ENCODE data around the gene SLC17A1. TPM values are rescaled to one million over a fixed set of nuclear protein-coding genes. Genes with fewer than 3 reads are reported as not detected.

SLC17A1 gene
- total and polyA plus RNA-seq, 2 of the 13 experiments (the other 11 are each of a cell fraction or from before 2014, with no cell fraction given), result 0.09 to 2.1 TPM

GRCh38 chr6:25831532-25832306, at the start of gene SLC17A1 (continued):
- TF ChIP-seq, protein P1, sequence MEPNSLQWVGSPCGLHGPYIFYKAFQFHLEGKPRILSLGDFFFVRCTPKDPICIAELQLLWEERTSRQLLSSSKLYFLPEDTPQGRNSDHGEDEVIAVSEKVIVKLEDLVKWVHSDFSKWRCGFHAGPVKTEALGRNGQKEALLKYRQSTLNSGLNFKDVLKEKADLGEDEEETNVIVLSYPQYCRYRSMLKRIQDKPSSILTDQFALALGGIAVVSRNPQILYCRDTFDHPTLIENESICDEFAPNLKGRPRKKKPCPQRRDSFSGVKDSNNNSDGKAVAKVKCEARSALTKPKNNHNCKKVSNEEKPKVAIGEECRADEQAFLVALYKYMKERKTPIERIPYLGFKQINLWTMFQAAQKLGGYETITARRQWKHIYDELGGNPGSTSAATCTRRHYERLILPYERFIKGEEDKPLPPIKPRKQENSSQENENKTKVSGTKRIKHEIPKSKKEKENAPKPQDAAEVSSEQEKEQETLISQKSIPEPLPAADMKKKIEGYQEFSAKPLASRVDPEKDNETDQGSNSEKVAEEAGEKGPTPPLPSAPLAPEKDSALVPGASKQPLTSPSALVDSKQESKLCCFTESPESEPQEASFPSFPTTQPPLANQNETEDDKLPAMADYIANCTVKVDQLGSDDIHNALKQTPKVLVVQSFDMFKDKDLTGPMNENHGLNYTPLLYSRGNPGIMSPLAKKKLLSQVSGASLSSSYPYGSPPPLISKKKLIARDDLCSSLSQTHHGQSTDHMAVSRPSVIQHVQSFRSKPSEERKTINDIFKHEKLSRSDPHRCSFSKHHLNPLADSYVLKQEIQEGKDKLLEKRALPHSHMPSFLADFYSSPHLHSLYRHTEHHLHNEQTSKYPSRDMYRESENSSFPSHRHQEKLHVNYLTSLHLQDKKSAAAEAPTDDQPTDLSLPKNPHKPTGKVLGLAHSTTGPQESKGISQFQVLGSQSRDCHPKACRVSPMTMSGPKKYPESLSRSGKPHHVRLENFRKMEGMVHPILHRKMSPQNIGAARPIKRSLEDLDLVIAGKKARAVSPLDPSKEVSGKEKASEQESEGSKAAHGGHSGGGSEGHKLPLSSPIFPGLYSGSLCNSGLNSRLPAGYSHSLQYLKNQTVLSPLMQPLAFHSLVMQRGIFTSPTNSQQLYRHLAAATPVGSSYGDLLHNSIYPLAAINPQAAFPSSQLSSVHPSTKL (CRISPR knock-in tag; IDR thresholded peaks at IDR 0.05), result peak; percentile 62; the same call in 1 of the 2 replicates
- 0 out of 2 replicates have a peak, but pooled peaks have one; percentile 15 for TF ChIP-seq ATF2 (CRISPR knock-in tag; IDR thresholded peaks at IDR 0.05)
- TF ChIP-seq ZNF615 (CRISPR knock-in tag; IDR thresholded peaks at IDR 0.05; ENCODE audit: borderline replicate concordance), result no peak
- TF ChIP-seq ZFP36 (IDR thresholded peaks at IDR 0.05; ENCODE audit: borderline replicate concordance, low read depth, low read length, partially characterized antibody), result no peak
- no peak for TF ChIP-seq ATRX (CRISPR knock-in tag; IDR thresholded peaks at IDR 0.05; ENCODE audit: borderline replicate concordance)
- no peak for TF ChIP-seq AKNA (CRISPR knock-in tag; IDR thresholded peaks at IDR 0.05; ENCODE audit: borderline replicate concordance)
- no peak for TF ChIP-seq PRMT3 (CRISPR knock-in tag; IDR thresholded peaks at IDR 0.05; ENCODE audit: borderline replicate concordance, low read depth)
- TF ChIP-seq, protein P2, sequence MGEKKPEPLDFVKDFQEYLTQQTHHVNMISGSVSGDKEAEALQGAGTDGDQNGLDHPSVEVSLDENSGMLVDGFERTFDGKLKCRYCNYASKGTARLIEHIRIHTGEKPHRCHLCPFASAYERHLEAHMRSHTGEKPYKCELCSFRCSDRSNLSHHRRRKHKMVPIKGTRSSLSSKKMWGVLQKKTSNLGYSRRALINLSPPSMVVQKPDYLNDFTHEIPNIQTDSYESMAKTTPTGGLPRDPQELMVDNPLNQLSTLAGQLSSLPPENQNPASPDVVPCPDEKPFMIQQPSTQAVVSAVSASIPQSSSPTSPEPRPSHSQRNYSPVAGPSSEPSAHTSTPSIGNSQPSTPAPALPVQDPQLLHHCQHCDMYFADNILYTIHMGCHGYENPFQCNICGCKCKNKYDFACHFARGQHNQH (CRISPR knock-in tag; IDR thresholded peaks at IDR 0.05), result no peak; the same call in 1 of the 2 replicates
- no peak for TF ChIP-seq ZBTB46 (CRISPR knock-in tag; IDR thresholded peaks at IDR 0.05; ENCODE audit: borderline replicate concordance)
- TF ChIP-seq TBL1XR1 (IDR thresholded peaks at IDR 0.05; ENCODE audit: borderline replicate concordance, low read length, partially characterized antibody), result no peak
- no peak for TF ChIP-seq U2AF2 (IDR thresholded peaks at IDR 0.05; ENCODE audit: low read depth, low read length)
- TF ChIP-seq ZNF331 (CRISPR knock-in tag; IDR thresholded peaks at IDR 0.05), result no peak

All from HepG2 (cell line).